Adrenal gland (tissue), 12 donors: ENCODE results near the gene MPIG6B. TPM values are rescaled to one million over a fixed set of nuclear protein-coding genes. Genes with fewer than 3 reads are reported as not detected.

Experiments
- DNase-seq, 7 donors: peaks; one replicate each; pipeline ENCODE4 v3.0.0-alpha.2; 2019 to 2020
- H3K27ac ChIP-seq, 5 donors: fragments of 200-600 bp; sonication (generic) in 4 of 5; 1 replicate in 3 of 5; 2 replicates in 2 of 5; pipeline versions ENCODE4 v1.5.1 to v1.8.0; 2016 to 2020; ENCODE audit warnings: mild to moderate bottlenecking in 1 of 5
- H3K27me3 ChIP-seq: fragments of 200-600 bp; 2 replicates; pipeline ENCODE4 v1.8.0; 2021
- H3K36me3 ChIP-seq, 2 donors: fragments of 200-600 bp; replicated peaks in 1 of 2; 1 replicate in 1 of 2; 2 replicates in 1 of 2; pipeline versions ENCODE4 v1.5.1 to v1.8.0; 2018 to 2022
- H3K4me1 ChIP-seq, 2 donors: fragments of 200-600 bp; replicated peaks in 1 of 2; 1 replicate in 1 of 2; 2 replicates in 1 of 2; pipeline versions ENCODE4 v1.5.1 to v1.8.0; 2018 to 2021
- H3K4me3 ChIP-seq, 4 donors: fragments of 200-600 bp; sonication (generic) in 3 of 4; one replicate each; pipeline ENCODE4 v1.5.1; 2016 to 2018
- H3K9me3 ChIP-seq, 3 donors: fragments of 200-600 bp; sonication (generic) in 1 of 3; replicated peaks in 1 of 3; 1 replicate in 2 of 3; 2 replicates in 1 of 3; pipeline versions ENCODE4 v1.5.1 to v1.8.0; 2016 to 2021
- POLR2A ChIP-seq, 2 donors: fragments of 450-650 bp; IDR thresholded peaks; one replicate each; pipeline ENCODE4 v1.6.1; 2017; ENCODE audit warnings: antibody characterized with exemption in 2 of 2, mild to moderate bottlenecking in 2 of 2, moderate library complexity in 1 of 2
- WGBS, 4 donors: extraction: QIAGEN DNeasy Blood & Tissue Kit in 2 of 4; methylation state at CpG; one replicate each; pipeline versions ENCODE4 v1.1.5 to v1.1.7; 2013 to 2017; 5-methylcytosine and 5-hydroxymethylcytosine counted together
- intact Hi-C, 2 donors: fragments of 100-400 bp; cut with DNase I; formaldehyde crosslinking; loops; one replicate each; pipeline versions ENCODE4 v1.14.1 to v1.15.0; 2022 to 2023
- polyA plus RNA-seq, 3 donors: library from polyadenylated mRNA; stranded (reverse); fragments of 200-250 nt in 2 of 3; fragments of 350-450 nt in 1 of 3; fragmentation: Illumina TruSeq in 1 of 3; extraction: RNeasy Lipid Tissue Mini Kit (QIAGEN cat#74804) in 1 of 3; gene quantifications; one replicate each; pipeline ENCODE4 v1.2.3, GENCODE V29; 2013 to 2014
- total RNA-seq, 9 donors: library from RNA; depleted of rRNA in 4 of 9; stranded (reverse); fragments of >200 nt in 4 of 9; fragments of 120-200 nt in 1 of 9; fragmentation: NEBNext Ultra II Directional in 1 of 9; extraction: Animal tissue kit (Norgen Biotek cat#: 25700) in 1 of 9; gene quantifications; one replicate each; pipeline versions ENCODE4 v1.1.0 to v1.2.4, GENCODE V29; 2013 to 2023
- TF ChIP-seq, protein P1 (sequence below), 6 experiments: fragments of 450-650 bp in 4 of 6; fragments of 200-600 bp in 2 of 6; sonication (generic) in 1 of 6; IDR thresholded peaks; 1 replicate in 5 of 6; 2 replicates in 1 of 6; pipeline versions ENCODE4 v1.5.1 to v1.8.0; 2016 to 2021; ENCODE audit warnings: antibody characterized with exemption in 6 of 6, mild to moderate bottlenecking in 2 of 6, moderate library complexity in 1 of 6
- donor health status: healthy with polysubstance abuse.
- donor health status: Bipolar disorder and iron deficiency.
- donor health status: DM: yes; HTN: yes; CAD: no.
- donor health status: DM: no; HTN: no; CAD: no.
- donor health status: DM: no; HTN: no; CAD: no.
- donor health status: DM: yes; HTN: yes; CAD: no.

MPIG6B gene
- total and polyA plus RNA-seq, 12 donors: 0.07 to 0.65 (median 0.15) TPM; not detected in 8

- Histone ChIP-seq H3K36me3 (peaks cover 0 to 28% of the 10 kb centered on the region in 2 donors), H3K27ac (peak within 1 kb of the TSS; percentile 70 to 98 (median 81)), H3K4me3 (peak within 1 kb of the TSS; percentile 38 to 92 (median 50)), H3K4me1 (peaks cover 18 to 73% of the 10 kb centered on the region in 2 donors), H3K27me3 (no peaks in the 10 kb centered on the region), H3K9me3 (no peaks in the 10 kb centered on the region)
- TF ChIP-seq, protein P1, sequence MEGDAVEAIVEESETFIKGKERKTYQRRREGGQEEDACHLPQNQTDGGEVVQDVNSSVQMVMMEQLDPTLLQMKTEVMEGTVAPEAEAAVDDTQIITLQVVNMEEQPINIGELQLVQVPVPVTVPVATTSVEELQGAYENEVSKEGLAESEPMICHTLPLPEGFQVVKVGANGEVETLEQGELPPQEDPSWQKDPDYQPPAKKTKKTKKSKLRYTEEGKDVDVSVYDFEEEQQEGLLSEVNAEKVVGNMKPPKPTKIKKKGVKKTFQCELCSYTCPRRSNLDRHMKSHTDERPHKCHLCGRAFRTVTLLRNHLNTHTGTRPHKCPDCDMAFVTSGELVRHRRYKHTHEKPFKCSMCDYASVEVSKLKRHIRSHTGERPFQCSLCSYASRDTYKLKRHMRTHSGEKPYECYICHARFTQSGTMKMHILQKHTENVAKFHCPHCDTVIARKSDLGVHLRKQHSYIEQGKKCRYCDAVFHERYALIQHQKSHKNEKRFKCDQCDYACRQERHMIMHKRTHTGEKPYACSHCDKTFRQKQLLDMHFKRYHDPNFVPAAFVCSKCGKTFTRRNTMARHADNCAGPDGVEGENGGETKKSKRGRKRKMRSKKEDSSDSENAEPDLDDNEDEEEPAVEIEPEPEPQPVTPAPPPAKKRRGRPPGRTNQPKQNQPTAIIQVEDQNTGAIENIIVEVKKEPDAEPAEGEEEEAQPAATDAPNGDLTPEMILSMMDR (IDR thresholded peaks at IDR 0.05): no peak
- peak; percentile 76 to 82 for TF ChIP-seq POLR2A (IDR thresholded peaks at IDR 0.05)
- intact Hi-C loops: loop anchor here in 1 of 2 donors (10.0 kb wide), 1 partner anchor 1679 kb away; the partner anchor contains the start of genes CUTA and PHF1
- DNase-seq: peak; percentile 84 to 92 (median 85)
- WGBS, 4 donors: 0 to 1% (median 1%) methylated on average over 16 to 24 of the region's 24 CpGs
Measured at GRCh38 chr6:31736021-31736767, 13.0 kb downstream of the MPIG6B start, which contains the start of gene CLIC1. CLIC1 (minus strand) TSS chr6:31736530; CDS start chr6:31736300, 230 bp downstream.

GRCh38 chr6:31736768-31737314 lies 13.7 kb downstream of the MPIG6B start:
- intact Hi-C loops: loop anchor here in 1 of 2 donors (10.0 kb wide), 1 partner anchor 1678 kb away; the partner anchor contains the start of genes CUTA and PHF1
- TF ChIP-seq, protein P1 (IDR thresholded peaks at IDR 0.05): no peak
- no peak for TF ChIP-seq POLR2A (IDR thresholded peaks at IDR 0.05)
- Histone ChIP-seq H3K4me1 (peaks cover 18 to 69% of the 10 kb centered on the region in 2 donors), H3K4me3 (peak overlapping the region in 1 of 4 donors; percentile 92), H3K36me3 (peaks cover 0 to 22% of the 10 kb centered on the region in 2 donors), H3K27me3 (no peaks in the 10 kb centered on the region), H3K27ac (peak overlapping the region in 4 of 5 donors; percentile 59 to 98 (median 84)), H3K9me3 (no peaks in the 10 kb centered on the region)
- no peak for DNase-seq
- 36 to 45% (median 42%) methylated on average over 9 to 10 of the region's 10 CpGs for WGBS, 4 donors

DNA sequence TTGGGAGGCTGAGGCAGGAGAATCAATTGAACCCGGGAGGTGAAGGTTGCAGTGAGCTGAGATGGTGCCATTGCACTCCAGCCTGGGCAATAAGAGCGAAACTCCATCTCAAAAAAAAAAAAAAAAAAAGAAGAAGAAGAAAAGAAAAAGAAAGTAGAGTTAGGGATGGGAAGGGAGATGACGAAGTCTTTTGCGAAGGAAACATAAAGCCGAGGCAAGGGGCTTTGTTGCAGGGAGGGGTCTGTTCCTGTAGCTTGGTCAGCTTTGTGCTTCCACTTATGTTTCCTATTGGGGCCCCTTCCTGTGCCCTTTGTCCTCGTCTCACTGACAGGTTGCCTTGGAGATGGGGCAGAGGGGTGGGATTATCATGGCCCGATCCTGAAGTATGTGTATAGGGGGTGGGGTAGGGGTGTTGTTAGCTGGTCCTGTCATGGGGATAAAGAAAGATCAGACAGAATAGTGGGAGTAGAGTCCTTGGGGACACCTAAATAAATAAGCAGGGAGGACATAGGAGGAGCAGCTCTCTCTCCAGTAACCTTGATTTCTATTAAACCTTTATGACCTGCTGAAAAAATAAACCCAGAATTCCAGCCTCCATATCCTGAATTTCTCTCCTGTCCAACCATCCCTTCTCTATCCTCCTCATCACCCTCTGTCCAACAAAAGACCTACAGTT lies 14.3 kb downstream of the MPIG6B start:
- peak overlapping the region in 1 of 4 donors; percentile 92 for H3K4me3 ChIP-seq
- no peaks in the 10 kb centered on the region for H3K9me3 ChIP-seq
- DNase-seq: no peak
- no peak for TF ChIP-seq POLR2A (IDR thresholded peaks at IDR 0.05)
- TF ChIP-seq, protein P1 (IDR thresholded peaks at IDR 0.05): no peak
- peaks cover 18 to 63% of the 10 kb centered on the region in 2 donors for H3K4me1 ChIP-seq
- WGBS, 4 donors: 47 to 48% (median 47%) methylated on average over 7 of the region's 7 CpGs
- intact Hi-C loops: loop anchor here in 1 of 2 donors (10.0 kb wide), 1 partner anchor 1677 kb away; the partner anchor contains the start of genes CUTA and PHF1
- no peaks in the 10 kb centered on the region for H3K27me3 ChIP-seq
- H3K27ac ChIP-seq: peak overlapping the region in 4 of 5 donors; percentile 22 to 98 (median 70)
- peaks cover 0 to 16% of the 10 kb centered on the region in 2 donors for H3K36me3 ChIP-seq
